ENCODE data around the gene RNF182. TPM values are rescaled to one million over a fixed set of nuclear protein-coding genes. Genes with fewer than 3 reads are reported as not detected.

Gene RNF182
- total RNA-seq, 4 donors from 2014 or later: under 0.01 to 0.41 (median 0.34) TPM; not detected in 1

DNA sequence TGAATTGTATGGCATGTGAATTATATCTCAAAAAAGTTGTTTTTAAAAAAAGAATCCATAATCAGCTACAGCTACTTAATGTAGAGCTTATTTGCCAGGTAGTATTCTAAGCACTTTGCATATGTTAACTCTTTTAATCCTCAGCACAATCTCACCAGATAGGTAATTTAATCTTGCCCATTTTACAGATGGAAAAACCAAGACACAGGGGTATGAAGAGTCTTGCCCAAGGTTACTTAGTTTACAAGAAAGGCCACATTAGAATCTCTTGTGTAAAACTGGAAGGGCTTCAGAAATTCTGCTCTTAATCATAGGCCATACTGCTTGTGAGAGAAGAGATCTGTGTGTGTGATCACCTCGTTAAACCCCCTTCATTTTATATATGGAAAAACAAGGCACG is 13.4 kb upstream of the RNF182 start:
- no peak for TF ChIP-seq POLR2A (IDR thresholded peaks at IDR 0.05)
- TF ChIP-seq, protein P1, sequence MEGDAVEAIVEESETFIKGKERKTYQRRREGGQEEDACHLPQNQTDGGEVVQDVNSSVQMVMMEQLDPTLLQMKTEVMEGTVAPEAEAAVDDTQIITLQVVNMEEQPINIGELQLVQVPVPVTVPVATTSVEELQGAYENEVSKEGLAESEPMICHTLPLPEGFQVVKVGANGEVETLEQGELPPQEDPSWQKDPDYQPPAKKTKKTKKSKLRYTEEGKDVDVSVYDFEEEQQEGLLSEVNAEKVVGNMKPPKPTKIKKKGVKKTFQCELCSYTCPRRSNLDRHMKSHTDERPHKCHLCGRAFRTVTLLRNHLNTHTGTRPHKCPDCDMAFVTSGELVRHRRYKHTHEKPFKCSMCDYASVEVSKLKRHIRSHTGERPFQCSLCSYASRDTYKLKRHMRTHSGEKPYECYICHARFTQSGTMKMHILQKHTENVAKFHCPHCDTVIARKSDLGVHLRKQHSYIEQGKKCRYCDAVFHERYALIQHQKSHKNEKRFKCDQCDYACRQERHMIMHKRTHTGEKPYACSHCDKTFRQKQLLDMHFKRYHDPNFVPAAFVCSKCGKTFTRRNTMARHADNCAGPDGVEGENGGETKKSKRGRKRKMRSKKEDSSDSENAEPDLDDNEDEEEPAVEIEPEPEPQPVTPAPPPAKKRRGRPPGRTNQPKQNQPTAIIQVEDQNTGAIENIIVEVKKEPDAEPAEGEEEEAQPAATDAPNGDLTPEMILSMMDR (IDR thresholded peaks at IDR 0.05): no peak
- Histone ChIP-seq H3K27me3 (no peaks in the 10 kb centered on the region), H3K9me3 (no peaks in the 10 kb centered on the region), H3K4me1 (no peaks in the 10 kb centered on the region), H3K4me3 (no peak overlapping the region), H3K27ac (no peak overlapping the region), H3K36me3 (no peaks in the 10 kb centered on the region)
- DNase-seq: no peak
- intact Hi-C loops (cut with DNase I; ENCODE audit: low total_unique reads): no loop called here

DNA sequence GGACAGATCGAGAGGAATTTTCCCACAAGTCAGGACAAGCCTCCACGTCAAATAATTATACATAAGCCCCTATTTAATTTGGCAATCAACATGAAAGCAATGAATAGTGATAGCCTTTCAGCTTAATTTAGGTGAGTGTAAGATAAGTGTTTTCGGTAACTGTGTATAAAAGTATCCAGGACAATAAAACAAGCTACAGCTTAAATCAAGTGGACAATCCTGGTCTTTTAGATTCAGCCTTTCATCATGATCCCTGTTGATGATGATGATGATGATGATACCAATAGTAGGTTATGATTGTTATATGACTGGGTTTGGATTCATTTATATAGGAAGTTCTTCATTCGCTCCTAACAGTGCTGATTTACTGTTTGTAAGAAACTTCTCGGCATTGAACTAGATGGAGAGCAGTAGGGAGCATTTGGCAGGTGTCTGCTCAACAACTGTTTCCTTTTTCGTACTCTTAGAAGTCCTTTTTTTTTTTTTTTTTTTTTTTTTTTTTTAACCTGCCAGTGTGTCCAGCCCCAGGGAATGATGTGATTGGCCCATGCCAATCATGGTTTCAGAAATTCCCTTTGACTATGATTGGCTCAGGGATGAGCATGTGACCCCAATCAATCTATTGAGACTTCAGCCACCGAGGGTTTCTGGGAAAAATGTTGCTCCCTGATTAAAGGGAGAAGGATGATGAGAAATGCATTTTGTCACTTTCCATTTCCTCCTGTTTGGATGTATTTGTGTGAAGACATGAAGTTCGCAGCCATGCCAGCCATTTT is 11.3 kb upstream of the RNF182 start:
- Histone ChIP-seq H3K4me1 (no peaks in the 10 kb centered on the region), H3K4me3 (no peak overlapping the region), H3K27ac (no peak overlapping the region), H3K36me3 (no peaks in the 10 kb centered on the region), H3K9me3 (no peaks in the 10 kb centered on the region), H3K27me3 (no peaks in the 10 kb centered on the region)
- no peak for DNase-seq
- TF ChIP-seq, protein P1 (IDR thresholded peaks at IDR 0.05): no peak
- TF ChIP-seq POLR2A (IDR thresholded peaks at IDR 0.05): no peak
- intact Hi-C loops (cut with DNase I; ENCODE audit: low total_unique reads): no loop called here

DNA sequence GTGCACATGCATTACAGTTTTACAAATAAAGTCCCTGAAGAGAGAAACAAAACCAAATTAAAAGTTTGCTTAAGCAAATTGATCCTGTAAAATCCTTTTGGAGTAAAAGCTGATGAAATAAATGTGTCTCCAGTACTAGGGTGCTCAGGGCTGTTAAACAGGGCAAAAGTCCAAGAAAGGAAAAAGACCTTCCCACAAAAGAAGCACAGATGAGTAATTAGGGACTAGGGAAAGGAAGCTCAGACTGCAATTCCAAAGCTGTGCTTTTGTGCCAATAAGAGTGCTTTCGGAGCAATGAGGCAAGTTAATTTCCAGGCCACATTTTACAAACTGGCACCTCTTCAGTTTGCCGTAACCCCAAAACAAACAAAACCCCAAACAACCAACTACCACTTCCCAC is 10.4 kb upstream of the RNF182 start:
- Histone ChIP-seq H3K4me3 (no peak overlapping the region), H3K9me3 (no peaks in the 10 kb centered on the region), H3K27ac (no peak overlapping the region), H3K4me1 (no peaks in the 10 kb centered on the region), H3K36me3 (no peaks in the 10 kb centered on the region), H3K27me3 (no peaks in the 10 kb centered on the region)
- intact Hi-C loops (cut with DNase I; ENCODE audit: low total_unique reads): no loop called here
- TF ChIP-seq, protein P1 (IDR thresholded peaks at IDR 0.05): no peak
- TF ChIP-seq POLR2A (IDR thresholded peaks at IDR 0.05): no peak
- DNase-seq: no peak

GRCh38 chr6:13915561-13916229 is 9.1 kb upstream of the RNF182 start:
- no peaks in the 10 kb centered on the region for H3K27me3 ChIP-seq
- H3K36me3 ChIP-seq: no peaks in the 10 kb centered on the region
- no peak for TF ChIP-seq POLR2A (IDR thresholded peaks at IDR 0.05)
- TF ChIP-seq, protein P1 (IDR thresholded peaks at IDR 0.05): no peak
- no peaks in the 10 kb centered on the region for H3K4me1 ChIP-seq
- no peaks in the 10 kb centered on the region for H3K9me3 ChIP-seq
- no peak overlapping the region for H3K27ac ChIP-seq
- no peak for DNase-seq
- intact Hi-C loops (cut with DNase I; ENCODE audit: low total_unique reads): no loop called here
- H3K4me3 ChIP-seq: no peak overlapping the region

DNA sequence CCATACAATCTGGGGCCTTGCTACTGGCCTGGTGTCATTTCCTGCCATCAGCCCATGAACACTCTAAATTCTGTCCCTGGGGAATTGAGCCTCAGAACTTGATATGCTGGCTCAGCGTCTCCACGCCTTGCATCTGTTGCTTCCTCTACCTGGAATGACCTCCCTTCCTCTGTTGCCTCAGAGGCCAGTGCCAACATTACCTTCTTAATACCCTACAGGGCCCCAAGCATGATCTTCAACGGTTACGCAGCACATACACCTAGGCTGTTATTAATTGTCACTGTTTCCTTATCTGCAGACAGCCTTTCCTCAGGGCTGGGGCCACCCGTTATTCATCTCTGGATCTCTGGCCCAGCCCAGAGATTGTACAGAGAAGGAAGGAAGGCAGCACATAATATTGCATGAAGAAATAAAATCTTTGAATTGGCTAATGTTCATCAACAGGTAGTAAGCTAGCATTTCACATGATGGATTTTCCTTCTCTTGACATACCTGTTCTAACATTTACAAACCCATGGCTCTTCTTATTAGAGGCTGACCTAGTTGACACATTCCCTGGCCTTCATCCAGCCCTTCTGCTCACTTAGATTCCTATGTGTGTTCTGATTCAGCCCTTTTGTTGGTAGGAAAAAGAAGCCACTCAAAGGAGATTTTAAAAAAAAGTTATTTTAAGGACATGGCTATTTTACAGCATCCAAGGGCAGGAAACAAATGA is 8.4 kb upstream of the RNF182 start:
- Histone ChIP-seq H3K27ac (no peak overlapping the region), H3K4me1 (no peaks in the 10 kb centered on the region), H3K4me3 (no peak overlapping the region), H3K9me3 (no peaks in the 10 kb centered on the region), H3K36me3 (no peaks in the 10 kb centered on the region), H3K27me3 (no peaks in the 10 kb centered on the region)
- no peak for DNase-seq
- TF ChIP-seq, protein P1 (IDR thresholded peaks at IDR 0.05): no peak
- no peak for TF ChIP-seq POLR2A (IDR thresholded peaks at IDR 0.05)
- intact Hi-C loops (cut with DNase I; ENCODE audit: low total_unique reads): no loop called here

All from uterus (tissue), 4 donors.